ENCODE data around the gene ADAM10.

DNA sequence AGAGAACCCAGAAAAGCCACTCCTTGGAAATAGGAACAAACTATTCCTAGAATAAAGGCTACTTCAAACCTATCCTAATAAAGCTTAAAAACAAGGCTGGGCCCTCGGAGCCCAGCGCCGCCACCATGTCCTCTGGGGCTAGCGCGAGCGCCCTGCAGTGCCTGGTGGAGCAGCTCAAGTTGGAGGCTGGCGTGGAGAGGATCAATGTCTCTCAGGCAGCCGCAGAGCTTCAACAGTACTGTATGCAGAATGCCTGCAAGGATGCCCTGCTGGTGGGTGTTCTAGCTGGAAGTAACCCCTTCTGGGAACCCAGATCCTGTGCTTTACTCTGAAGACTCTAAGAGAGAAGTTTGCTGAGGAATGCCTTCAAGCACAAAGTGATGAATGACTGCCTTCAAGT, 63.2 kb downstream of the ADAM10 start:
- TF ChIP-seq CTCF (conservative IDR thresholded peaks at IDR 0.05; ENCODE audit: low read length) (no peak), EZH2phosphoT487 (IDR thresholded peaks at IDR 0.05; ENCODE audit: borderline replicate concordance) (no peak)

All from Loucy (cell line).